Nephron (organoid): Measurements from ENCODE around the gene MTMR2.

ENCODE experiments used
- H3K27ac Mint-ChIP-seq, 3 experiments: 2 replicates each; pipeline ENCODE4 v1.8.0; 2020; ENCODE audit warnings: mixed read lengths in 3 of 3, mild to moderate bottlenecking in 2 of 3, moderate library complexity in 1 of 3
- H3K27me3 Mint-ChIP-seq: 2 replicates; pipeline ENCODE4 v1.8.0; 2021; ENCODE audit warnings: low read depth, mild to moderate bottlenecking, moderate library complexity, mixed read lengths
- H3K36me3 Mint-ChIP-seq: 2 replicates; pipeline ENCODE4 v1.8.0; 2020; ENCODE audit warnings: low read depth, mixed read lengths
- H3K4me1 Mint-ChIP-seq: 2 replicates; pipeline ENCODE4 v1.8.0; 2020; ENCODE audit warnings: mixed read lengths
- H3K4me3 Mint-ChIP-seq, 3 experiments: 2 replicates each; pipeline ENCODE4 v1.8.0; 2020; ENCODE audit warnings: mild to moderate bottlenecking in 3 of 3, mixed read lengths in 3 of 3, moderate library complexity in 2 of 3
- H3K9me3 Mint-ChIP-seq: 2 replicates; pipeline ENCODE4 v1.8.0; 2020; ENCODE audit warnings: mixed read lengths
- CTCF ChIP-seq, 3 experiments: fragments of 200-600 bp; sonication (generic); IDR thresholded peaks; one replicate each; pipeline ENCODE4 v1.5.0; 2021; ENCODE audit warnings: antibody characterized with exemption in 3 of 3; ENCODE audit not compliant: unreplicated experiment in 3 of 3

Gene MTMR2

GRCh38 chr11:95794086-95794485 is 129.8 kb downstream of the MTMR2 start:
- H3K9me3 Mint-ChIP-seq = no peaks in the 10 kb centered on the region

GRCh38 chr11:95793116-95793515 is 130.8 kb downstream of the MTMR2 start:
- no peaks in the 10 kb centered on the region for H3K27me3 Mint-ChIP-seq
- peaks cover 3% of the 10 kb centered on the region for H3K36me3 Mint-ChIP-seq
- peak overlapping the region; percentile 5 to 64 (median 40) for H3K4me3 Mint-ChIP-seq
- TF ChIP-seq CTCF (IDR thresholded peaks at IDR 0.05; ENCODE audit: unreplicated experiment in 3 of 3) = no peak
- H3K9me3 Mint-ChIP-seq = no peaks in the 10 kb centered on the region
- peak overlapping the region in 1 of 3 experiments; percentile 12 for H3K27ac Mint-ChIP-seq
- H3K4me1 Mint-ChIP-seq = peaks cover 41% of the 10 kb centered on the region

More at GRCh38 chr11:95794086-95794485, 129.8 kb downstream of the MTMR2 start:
- peaks cover under 1% of the 10 kb centered on the region for H3K36me3 Mint-ChIP-seq
- peaks cover 35% of the 10 kb centered on the region for H3K4me1 Mint-ChIP-seq
- H3K27me3 Mint-ChIP-seq = no peaks in the 10 kb centered on the region
- no peak overlapping the region for H3K27ac Mint-ChIP-seq
- TF ChIP-seq CTCF (IDR thresholded peaks at IDR 0.05; ENCODE audit: unreplicated experiment in 3 of 3) = no peak
- H3K4me3 Mint-ChIP-seq = peak overlapping the region in 1 of 3 experiments; percentile 48

GRCh38 chr11:95792700-95793099 is 131.2 kb downstream of the MTMR2 start:
- no peaks in the 10 kb centered on the region for H3K9me3 Mint-ChIP-seq
- no peaks in the 10 kb centered on the region for H3K27me3 Mint-ChIP-seq
- peak overlapping the region in 1 of 3 experiments; percentile 12 for H3K27ac Mint-ChIP-seq
- H3K4me3 Mint-ChIP-seq = peak overlapping the region in 1 of 3 experiments; percentile 64
- no peak for TF ChIP-seq CTCF (IDR thresholded peaks at IDR 0.05; ENCODE audit: unreplicated experiment in 3 of 3)
- peaks cover 45% of the 10 kb centered on the region for H3K4me1 Mint-ChIP-seq
- peaks cover 7% of the 10 kb centered on the region for H3K36me3 Mint-ChIP-seq

- no peaks in the 10 kb centered on the region for H3K9me3 Mint-ChIP-seq
- TF ChIP-seq CTCF (IDR thresholded peaks at IDR 0.05; ENCODE audit: unreplicated experiment in 3 of 3) = no peak
- peaks cover 45% of the 10 kb centered on the region for H3K4me1 Mint-ChIP-seq
Observed at GRCh38 chr11:95792200-95792599, 131.7 kb downstream of the MTMR2 start.

GRCh38 chr11:95791709-95792033 is 132.2 kb downstream of the MTMR2 start:
- H3K4me1 Mint-ChIP-seq = peaks cover 43% of the 10 kb centered on the region
- peak overlapping the region; percentile 99 to 100 (median 100) for H3K4me3 Mint-ChIP-seq
- TF ChIP-seq CTCF (IDR thresholded peaks at IDR 0.05; ENCODE audit: unreplicated experiment in 3 of 3) = no peak
- no peaks in the 10 kb centered on the region for H3K27me3 Mint-ChIP-seq
- H3K36me3 Mint-ChIP-seq = peaks cover 8% of the 10 kb centered on the region
- H3K27ac Mint-ChIP-seq = peak overlapping the region; percentile 97 to 100 (median 100)
- no peaks in the 10 kb centered on the region for H3K9me3 Mint-ChIP-seq

More at GRCh38 chr11:95792200-95792599, 131.7 kb downstream of the MTMR2 start:
- Mint-ChIP-seq H3K27me3 (no peaks in the 10 kb centered on the region), H3K4me3 (peak overlapping the region; percentile 99 to 100 (median 100)), H3K36me3 (peaks cover 8% of the 10 kb centered on the region), H3K27ac (peak overlapping the region in 2 of 3 experiments; percentile 100)

GRCh38 chr11:95790933-95791708 is 132.8 kb downstream of the MTMR2 start:
- Mint-ChIP-seq H3K27ac (peak overlapping the region; percentile 97 to 100 (median 100)), H3K4me1 (peaks cover 40% of the 10 kb centered on the region), H3K4me3 (peak overlapping the region; percentile 99 to 100 (median 100)), H3K36me3 (peaks cover 10% of the 10 kb centered on the region), H3K27me3 (no peaks in the 10 kb centered on the region), H3K9me3 (no peaks in the 10 kb centered on the region)
- no peak for TF ChIP-seq CTCF (IDR thresholded peaks at IDR 0.05; ENCODE audit: unreplicated experiment in 3 of 3)
